Measurements from ENCODE around the gene TRIM7.
"Not testable (repeated sequence)": the region's sequence is repeated elsewhere in the genome, so short reads cannot be mapped to it uniquely, and the experiment has no call there.

Gene TRIM7

GRCh38 chr5:181232593-181232992 is 27.6 kb upstream of the TRIM7 start:
- no peak for ATAC-seq

DNA sequence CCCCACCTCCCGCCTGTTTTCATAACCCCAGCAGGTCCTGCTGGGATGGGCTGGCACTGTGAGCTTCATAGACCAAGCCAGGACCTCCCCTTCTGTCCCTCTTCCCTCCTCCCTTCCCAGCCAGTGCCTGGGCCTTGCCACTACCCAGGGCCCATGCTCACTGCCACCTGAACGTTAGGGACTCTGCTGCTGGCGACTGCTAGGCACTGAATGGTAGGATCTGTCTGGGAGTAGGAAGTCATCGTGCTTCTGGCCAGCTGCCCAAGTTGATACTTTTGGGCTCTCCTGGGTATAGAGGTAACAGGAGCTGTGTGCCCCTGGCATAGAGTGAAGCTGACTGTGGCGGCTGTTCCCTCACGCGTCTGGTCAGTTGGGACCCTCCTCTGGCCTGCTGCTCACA is 26.4 kb upstream of the TRIM7 start:
- ATAC-seq: no peak

- ATAC-seq: no peak
Observed at GRCh38 chr5:181230551-181230950, 25.6 kb upstream of the TRIM7 start.

DNA sequence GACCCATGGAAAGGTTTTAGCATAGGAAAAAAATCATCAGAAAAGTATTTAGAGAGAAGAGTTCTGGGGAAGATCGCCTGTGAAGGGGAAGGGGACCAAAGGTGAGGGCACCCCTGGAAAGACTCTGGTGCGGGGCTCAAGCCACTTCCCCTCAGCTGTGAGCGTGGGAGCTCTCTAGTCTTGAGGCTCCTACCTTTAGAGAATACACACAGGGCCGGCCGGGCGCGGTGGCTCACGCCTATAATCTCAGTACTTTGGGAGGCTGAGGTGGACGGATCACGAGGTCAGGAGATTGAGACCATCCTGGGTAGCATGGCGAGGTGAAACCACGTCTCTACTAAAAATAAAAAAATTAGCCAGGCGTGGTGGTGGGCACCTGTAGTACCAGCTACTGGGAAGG is 25.0 kb upstream of the TRIM7 start:
- ATAC-seq: no peak

DNA sequence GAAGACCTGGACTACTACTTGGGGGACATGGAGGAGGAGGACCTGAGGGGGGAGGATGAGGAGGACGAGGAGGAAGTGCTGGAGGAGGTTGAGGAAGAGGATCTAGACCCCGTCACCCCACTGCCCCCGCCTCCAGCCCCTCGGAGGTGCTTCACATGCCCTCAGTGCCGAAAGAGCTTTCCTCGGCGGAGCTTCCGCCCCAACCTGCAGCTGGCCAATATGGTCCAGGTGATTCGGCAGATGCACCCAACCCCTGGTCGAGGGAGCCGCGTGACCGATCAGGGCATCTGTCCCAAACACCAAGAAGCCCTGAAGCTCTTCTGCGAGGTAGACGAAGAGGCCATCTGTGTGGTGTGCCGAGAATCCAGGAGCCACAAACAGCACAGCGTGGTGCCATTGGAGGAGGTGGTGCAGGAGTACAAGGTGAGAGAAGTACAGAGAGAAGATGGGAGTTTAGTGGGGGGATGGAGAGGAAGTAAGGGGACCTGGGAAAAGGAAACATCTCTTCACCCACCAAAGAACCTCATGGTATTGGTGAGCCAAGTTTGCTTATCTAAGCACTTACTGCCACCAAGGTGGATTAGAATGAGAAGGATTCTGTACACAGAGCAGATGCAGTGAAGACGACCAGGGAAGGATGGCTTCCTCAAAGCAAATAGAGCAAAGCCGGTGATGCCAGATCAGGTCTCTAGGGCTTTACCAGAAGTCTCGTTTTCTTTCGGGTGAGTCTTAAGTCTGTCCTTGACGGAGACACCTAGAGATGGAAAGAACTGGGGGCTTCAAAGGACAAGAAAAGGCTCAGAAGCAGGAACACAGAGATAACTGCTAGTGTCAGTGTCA is 19.6 kb upstream of the TRIM7 start:
- no peak for ATAC-seq

DNA sequence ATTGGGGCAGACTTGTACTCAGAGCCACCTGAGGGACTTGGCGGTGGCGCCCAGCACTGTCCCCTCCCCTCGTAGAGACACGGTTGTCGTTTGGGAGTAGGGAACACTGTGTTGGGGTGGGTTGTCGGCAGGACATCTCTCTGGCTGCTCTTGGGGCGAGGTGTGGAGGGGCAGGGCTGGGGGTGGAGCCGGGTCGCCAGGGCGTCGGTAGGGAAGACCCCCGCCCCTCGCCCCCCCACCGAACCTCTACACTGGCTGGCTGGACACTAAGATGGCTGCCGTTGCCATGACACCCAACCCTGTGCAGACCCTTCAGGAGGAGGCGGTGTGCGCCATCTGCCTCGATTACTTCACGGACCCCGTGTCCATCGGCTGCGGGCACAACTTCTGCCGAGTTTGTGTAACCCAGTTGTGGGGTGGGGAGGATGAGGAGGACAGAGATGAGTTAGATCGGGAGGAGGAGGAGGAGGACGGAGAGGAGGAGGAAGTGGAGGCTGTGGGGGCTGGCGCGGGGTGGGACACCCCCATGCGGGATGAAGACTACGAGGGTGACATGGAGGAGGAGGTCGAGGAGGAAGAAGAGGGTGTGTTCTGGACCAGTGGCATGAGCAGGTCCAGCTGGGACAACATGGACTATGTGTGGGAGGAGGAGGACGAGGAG is 18.9 kb upstream of the TRIM7 start:
- peak; percentile 0 to 1 for ATAC-seq

GRCh38 chr5:181223058-181223728 is 18.2 kb upstream of the TRIM7 start, which contains the start of gene TRIM41:
TSS of gene TRIM41 (plus strand) at chr5:181223281. CDS start at chr5:181224000, 719 bp downstream.
- ATAC-seq: peak; percentile 66 to 70

GRCh38 chr5:181222630-181223057 is 17.6 kb upstream of the TRIM7 start:
- ATAC-seq: no peak

- peak; percentile 41 to 44 for ATAC-seq
Observed at GRCh38 chr5:181221792-181222629, 17.0 kb upstream of the TRIM7 start.

- ATAC-seq: no peak
Observed at GRCh38 chr5:181221105-181221791, 16.3 kb upstream of the TRIM7 start.

DNA sequence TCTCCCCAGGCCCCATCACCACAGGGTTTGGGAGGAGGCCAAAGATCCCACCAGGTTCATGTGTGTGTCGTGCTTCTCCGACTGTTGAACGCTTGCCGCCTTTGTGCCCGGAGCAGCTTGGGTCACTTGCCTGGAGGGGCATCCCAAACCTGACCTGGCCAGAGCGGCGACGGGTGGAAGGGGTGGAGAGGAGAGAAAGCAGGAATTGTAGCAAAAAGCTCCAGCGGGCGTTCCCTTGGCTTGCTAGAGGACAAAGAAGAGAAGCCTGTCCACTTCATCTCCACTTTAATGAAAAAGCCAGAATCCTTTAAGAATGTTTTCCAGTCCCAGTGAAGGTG is 15.2 kb upstream of the TRIM7 start:
- no peak for ATAC-seq

- ATAC-seq: no peak
Observed at GRCh38 chr5:181219262-181220177, 14.5 kb upstream of the TRIM7 start.

- no peak for ATAC-seq
Observed at GRCh38 chr5:181218795-181219124, 13.8 kb upstream of the TRIM7 start.

GRCh38 chr5:181217803-181218062 is 12.7 kb upstream of the TRIM7 start:
- ATAC-seq: no peak

DNA sequence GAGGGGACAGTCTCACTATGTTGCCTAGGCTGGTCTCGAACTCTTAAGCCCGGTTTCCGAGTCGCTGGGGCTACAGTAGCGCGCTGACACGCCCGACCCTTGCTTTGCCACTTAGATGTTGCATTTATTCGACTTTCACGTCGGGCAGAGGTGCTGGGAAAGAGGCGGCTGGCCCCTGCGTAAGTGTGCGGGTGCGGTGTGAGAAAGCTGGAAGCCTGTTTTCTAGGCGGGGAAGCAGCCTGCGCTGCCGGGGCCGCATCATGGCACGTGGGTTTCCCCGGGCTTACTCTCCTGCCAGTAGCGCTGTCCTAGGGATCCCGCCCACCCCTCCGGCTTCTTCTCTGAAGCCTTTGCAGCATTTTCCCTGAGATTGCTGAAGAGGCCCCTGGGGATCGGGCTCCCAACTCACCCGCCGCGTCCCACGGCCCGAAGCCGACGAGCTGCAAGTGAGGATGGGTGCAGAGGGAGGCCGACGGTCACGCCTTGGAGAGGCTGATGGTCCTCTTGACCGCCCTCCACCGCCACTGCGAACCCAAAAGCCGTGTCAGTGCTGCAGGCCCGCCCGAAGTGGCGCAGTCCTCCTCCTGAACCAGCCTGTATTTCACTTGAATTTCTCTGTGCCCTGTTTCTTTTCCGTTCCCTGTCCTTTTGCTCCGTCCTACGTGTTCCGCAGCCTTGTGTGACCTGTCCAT is 12.3 kb upstream of the TRIM7 start:
- ATAC-seq: peak in 1 of 2 donors; percentile 4

GRCh38 chr5:181215997-181216989 is 11.3 kb upstream of the TRIM7 start:
- ATAC-seq: no peak

GRCh38 chr5:181214249-181214648 is 9.3 kb upstream of the TRIM7 start:
- ATAC-seq: not testable (repeated sequence)

DNA sequence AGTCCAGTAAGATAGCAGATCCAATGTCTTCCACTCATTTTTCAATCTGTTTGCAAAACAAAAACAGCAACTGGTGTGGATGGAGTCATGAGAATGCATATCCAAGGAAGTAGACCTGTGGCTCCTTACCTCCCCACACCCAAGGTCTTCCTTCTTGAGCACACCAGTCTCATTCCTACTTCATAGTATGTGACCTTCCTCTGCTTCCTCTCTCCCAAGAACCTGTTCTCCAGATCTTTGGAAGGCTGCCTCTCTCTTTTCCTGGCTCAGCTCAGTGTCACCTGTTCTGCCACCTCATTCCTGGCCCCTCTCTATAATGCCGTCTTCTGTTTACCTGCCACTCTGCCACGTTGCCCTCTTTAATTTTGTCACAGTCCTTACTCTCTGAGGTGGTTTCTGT is 7.9 kb upstream of the TRIM7 start:
- no peak for ATAC-seq

- ATAC-seq: no peak
Observed at GRCh38 chr5:181212080-181212479, 7.1 kb upstream of the TRIM7 start.
